Fibroblast of mammary gland (primary cell): ENCODE results near the gene SUGCT.
A peak's percentile ranks its signal among the peaks of the same experiment; 100 is the strongest.

Experiments
- DNase-seq: peaks from one replicate; pipeline ENCODE4 v3.0.0-alpha.2; 2010; ENCODE audit warnings: low read depth
- H3K4me3 ChIP-seq: 2 replicates; pipeline ENCODE4 v1.5.1; 2011; ENCODE audit warnings: low read depth, mild to moderate bottlenecking, low read length, moderate library complexity; ENCODE audit not compliant: control insufficient read depth
- TF ChIP-seq, protein P1 (sequence below): conservative IDR thresholded peaks from 2 replicates; pipeline ENCODE4 v1.5.1; 2011; ENCODE audit warnings: low read depth, low read length, inconsistent platforms; ENCODE audit not compliant: control insufficient read depth, insufficient read depth

The SUGCT gene

DNA sequence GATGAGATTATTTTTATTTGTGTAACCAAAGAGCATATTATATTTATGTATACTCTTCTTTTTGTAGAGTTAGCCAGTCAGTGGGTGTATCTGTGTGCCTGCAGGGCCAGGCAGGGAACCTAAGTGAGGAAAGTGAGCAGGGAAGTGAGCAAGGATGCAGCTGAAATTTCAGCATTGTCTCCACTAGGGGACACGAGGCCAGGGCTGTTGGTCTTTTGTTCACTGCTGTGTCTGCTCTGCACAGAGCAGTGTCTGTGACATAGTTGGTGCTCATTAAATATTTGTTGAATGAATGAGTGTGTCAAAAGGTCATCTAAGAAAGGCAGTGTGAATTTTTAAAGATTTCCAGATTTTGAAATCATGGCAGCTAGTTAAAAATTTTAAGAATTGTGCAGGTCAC is 51.8 kb downstream of the SUGCT start:
- DNase-seq = no peak

DNA sequence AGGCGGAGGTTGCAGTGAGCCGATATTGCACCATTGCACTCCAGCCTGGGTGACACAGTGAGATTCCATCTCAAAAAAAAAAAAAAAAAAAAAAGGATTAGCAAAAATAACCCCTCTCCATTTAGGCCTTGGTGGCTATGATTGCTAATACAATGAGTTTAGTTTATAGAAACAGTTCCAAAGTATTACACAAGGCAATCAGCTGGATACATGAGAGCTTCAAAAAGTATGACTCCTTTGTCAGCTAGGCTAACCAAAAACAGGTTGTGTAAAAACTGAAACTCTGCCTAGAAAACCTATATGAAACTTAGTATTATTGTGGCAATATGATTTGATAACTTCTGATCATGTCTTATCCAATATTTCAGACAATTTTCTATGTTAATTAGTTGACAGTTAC is 57.2 kb downstream of the SUGCT start:
- TF ChIP-seq, protein P1, sequence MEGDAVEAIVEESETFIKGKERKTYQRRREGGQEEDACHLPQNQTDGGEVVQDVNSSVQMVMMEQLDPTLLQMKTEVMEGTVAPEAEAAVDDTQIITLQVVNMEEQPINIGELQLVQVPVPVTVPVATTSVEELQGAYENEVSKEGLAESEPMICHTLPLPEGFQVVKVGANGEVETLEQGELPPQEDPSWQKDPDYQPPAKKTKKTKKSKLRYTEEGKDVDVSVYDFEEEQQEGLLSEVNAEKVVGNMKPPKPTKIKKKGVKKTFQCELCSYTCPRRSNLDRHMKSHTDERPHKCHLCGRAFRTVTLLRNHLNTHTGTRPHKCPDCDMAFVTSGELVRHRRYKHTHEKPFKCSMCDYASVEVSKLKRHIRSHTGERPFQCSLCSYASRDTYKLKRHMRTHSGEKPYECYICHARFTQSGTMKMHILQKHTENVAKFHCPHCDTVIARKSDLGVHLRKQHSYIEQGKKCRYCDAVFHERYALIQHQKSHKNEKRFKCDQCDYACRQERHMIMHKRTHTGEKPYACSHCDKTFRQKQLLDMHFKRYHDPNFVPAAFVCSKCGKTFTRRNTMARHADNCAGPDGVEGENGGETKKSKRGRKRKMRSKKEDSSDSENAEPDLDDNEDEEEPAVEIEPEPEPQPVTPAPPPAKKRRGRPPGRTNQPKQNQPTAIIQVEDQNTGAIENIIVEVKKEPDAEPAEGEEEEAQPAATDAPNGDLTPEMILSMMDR = no peak
- no peak overlapping the region for H3K4me3 ChIP-seq
- peak; percentile 91 for DNase-seq

More for the DNA sequence above, 51.8 kb downstream of the SUGCT start:
- TF ChIP-seq, protein P1 = peak; percentile 9
- no peak overlapping the region for H3K4me3 ChIP-seq

DNA sequence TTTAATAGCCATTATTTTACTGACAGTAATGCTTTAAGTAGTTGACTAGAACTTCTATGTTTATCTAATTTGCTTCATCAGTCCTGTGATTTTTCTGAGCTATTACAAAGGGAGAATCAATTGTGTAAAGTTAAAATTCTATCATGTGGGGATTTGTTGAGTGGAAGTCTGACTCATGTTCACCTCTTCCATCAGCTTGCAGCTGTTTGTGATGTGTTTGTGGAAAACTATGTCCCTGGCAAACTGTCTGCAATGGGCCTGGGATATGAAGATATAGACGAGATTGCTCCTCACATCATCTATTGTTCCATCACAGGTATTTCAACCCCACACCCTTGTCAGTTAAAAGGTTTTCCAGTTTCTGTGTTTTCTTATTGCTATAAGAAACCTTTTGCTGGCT is 59.9 kb downstream of the SUGCT start:
- no peak overlapping the region for H3K4me3 ChIP-seq
- TF ChIP-seq, protein P1 = no peak

DNA sequence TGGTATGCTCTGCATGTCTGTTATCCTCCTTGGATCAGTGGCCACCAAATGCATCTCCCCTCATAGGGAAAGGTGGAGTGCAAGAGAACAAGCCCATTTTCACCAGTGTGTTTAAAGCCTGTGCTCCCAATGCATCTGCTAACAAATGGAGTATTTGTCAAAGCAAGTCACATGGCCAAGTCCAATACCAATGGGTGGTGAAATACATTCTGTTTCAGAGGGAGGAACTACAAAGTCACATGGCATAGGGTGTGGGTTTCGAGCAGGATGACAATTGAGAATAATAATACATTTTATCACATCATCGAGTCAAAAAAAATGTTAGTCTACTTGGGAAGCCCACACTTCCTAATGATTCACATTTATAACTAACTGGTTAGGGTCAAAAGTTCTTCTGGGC is 62.7 kb downstream of the SUGCT start:
- TF ChIP-seq, protein P1 = no peak
- no peak overlapping the region for H3K4me3 ChIP-seq
- DNase-seq = peak; percentile 37

More for the DNA sequence above, 59.9 kb downstream of the SUGCT start:
- DNase-seq = peak; percentile 95

DNA sequence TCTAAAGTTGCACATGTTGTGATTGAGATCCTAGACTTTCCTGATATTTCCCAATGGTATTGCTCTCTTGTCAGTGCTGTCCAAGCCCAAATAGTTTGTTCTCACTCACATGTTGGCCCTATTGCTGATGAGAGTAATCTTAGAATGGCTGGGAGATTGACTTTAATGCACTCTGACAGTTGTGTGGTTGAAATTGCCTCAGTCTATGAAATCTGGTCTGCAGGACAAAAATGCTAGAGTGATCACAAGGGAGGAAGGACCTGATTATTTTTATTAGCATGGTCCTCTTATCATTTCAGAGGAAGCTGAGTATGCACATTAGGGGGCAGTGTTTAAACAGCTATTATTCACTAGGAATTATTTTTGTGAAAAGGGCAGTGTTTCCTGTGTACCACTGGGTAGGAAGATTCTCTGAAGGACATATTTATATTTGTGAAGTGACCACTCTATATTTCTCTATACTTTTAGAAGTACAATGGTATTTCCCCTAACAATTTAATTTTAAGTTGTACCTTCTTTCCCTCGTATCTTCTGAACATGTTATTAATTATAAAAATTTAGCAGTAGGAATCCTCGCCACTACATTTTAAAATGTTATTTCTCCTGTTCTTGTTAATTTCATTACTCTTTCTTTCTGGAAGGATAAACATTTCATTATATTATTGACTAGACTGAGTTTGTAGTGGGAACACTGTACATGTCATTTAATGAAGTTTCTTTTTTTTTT is 64.4 kb downstream of the SUGCT start:
- DNase-seq = peak; percentile 85
- TF ChIP-seq, protein P1 = peak; percentile 67
- H3K4me3 ChIP-seq = no peak overlapping the region

DNA sequence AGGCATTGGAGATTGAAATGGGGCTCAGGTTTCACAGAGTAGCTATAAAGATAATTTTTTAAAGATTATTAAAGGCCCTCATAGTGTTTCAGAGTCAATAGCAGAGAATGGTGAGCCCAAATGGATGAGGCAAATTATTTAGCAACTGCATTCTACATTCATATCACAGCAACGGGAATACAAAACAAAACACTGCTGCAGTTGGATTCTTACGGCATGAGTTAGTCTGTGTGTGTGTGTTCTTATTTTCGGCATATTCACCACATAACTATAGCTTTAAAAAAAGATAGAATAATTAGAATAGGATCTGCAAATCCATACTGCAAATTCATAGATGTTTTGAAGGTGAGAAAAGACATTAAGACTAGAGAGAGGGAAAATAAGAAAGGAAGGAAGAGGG is 66.0 kb downstream of the SUGCT start:
- DNase-seq = peak; percentile 89
- TF ChIP-seq, protein P1 = no peak
- H3K4me3 ChIP-seq = no peak overlapping the region
